ENCODE measurements around the gene NKAIN2.
"Not testable (repeated sequence)": the region's sequence is repeated elsewhere in the genome, so short reads cannot be mapped to it uniquely, and the experiment has no call there.

NKAIN2 gene

DNA sequence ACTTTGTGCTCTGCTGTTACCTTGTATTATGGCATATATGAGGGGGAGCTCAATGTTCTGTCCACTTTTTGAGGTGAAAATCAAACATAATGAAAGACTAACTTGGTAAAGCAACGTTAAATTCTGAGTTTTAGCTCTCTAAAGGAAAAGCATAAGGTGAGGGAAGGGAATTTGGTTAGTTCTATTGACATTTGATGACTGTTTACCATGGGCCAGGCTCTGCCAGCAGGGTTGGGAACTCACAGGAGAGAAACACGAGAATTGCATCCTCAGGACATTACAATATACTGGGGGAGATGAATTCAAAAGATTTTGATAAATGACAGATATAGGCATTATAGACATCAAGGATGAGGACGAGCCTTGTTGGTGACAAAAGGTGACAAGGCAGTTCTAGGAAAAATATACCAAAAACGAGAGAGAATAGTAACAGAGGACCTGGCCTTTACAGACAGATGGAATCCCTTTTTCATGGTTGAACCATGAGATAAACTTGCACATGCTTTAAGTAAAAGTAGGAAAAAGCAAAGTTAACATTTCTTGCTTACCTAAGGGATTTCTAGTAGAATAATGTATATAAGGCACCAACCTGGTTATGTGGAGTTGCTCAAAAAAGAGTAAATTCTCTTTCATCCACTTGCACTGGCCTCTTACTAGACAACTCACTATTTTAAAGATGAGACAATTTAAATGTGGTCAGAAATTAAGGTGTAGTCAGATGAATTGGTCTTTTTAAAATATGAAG lies 191.4 kb downstream of the NKAIN2 start:
- no peaks in the 10 kb centered on the region; a peak in 1 of 20 replicates for H3K4me1 ChIP-seq
- TF ChIP-seq Cebpa-rat (IDR thresholded peaks at IDR 0.05): no peak
- H3K36me3 ChIP-seq: no peaks in the 10 kb centered on the region
- no peaks in the 10 kb centered on the region for H4K20me1 ChIP-seq
- no peak overlapping the region for H3K9ac ChIP-seq
- H3K27me3 ChIP-seq: no peaks in the 10 kb centered on the region
- H3K9me3 ChIP-seq (replicated peaks in 1 of 11): no peaks in the 10 kb centered on the region
- H3K4me3 ChIP-seq: no peak overlapping the region
- H3K4me2 ChIP-seq: no peak overlapping the region
- no peak overlapping the region for H3K27ac ChIP-seq

DNA sequence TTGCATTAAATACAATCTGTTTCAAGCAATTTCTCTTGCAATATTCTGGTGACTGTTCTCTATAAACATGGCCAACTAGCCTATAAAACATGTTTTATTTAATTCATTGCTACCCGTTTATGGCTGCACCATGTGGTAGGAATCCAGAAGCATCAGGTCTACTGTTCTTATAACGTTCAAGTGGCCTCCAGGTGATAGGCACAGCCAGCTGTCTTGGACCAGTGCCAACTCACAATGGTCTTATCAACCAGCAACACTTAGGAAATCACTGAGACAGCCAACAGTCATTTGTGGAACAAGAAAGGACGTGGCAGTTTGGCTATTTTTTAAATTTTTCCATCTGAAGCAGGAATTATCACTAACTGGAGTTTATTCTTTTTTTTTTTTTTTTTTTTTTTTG lies 193.6 kb downstream of the NKAIN2 start:
- TF ChIP-seq Cebpa-rat (IDR thresholded peaks at IDR 0.05): no peak
- Histone ChIP-seq H4K20me1 (no peaks in the 10 kb centered on the region), H3K4me1 (no peaks in the 10 kb centered on the region), H3K27ac (no peak overlapping the region), H3K9me3 (replicated peaks in 1 of 11) (no peaks in the 10 kb centered on the region), H3K4me3 (no peak overlapping the region), H3K27me3 (no peaks in the 10 kb centered on the region), H3K4me2 (no peak overlapping the region), H3K9ac (no peak overlapping the region), H3K36me3 (no peaks in the 10 kb centered on the region)

DNA sequence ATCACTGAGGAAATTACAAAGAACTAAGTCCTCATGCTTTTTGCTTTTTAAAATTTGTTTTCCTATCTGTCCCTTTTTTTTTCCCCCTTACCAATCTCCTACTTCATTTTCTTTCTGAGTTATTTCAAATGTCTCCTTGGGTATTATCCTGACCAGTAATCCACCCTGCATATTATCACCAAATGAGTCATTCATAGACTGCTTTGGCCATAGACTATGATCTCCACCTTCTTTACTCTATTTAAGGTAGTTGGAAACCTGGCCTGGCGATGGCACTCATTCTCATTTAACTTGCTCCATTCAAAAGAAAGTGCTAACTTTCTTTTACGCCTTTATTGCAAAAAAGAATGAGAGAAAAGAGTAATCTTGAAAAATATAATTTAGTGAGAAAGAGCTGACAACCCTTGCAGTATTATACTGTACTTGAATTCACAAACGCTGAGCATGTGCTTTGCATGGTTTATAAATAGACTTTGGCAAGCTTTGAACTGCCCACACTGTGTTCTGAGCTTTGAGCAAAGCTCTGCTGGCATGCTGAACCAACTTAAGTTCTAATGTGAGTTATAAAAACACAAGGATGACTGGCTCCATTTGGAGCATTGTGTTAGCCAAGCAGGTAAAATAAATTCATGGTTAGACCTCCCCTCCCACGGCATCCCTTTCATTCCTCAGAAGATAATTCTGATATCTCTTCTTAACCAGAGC lies 198.9 kb downstream of the NKAIN2 start:
- no peaks in the 10 kb centered on the region for H3K9me3 ChIP-seq (replicated peaks in 1 of 11)
- H3K4me1 ChIP-seq: peaks cover 0 to 12% (median 0%) of the 10 kb centered on the region in 10 experiments; a peak in 5 of 20 replicates
- no peak overlapping the region for H3K27ac ChIP-seq
- no peaks in the 10 kb centered on the region for H3K36me3 ChIP-seq
- H3K4me3 ChIP-seq: no peak overlapping the region
- no peak for TF ChIP-seq Cebpa-rat (IDR thresholded peaks at IDR 0.05)
- H3K27me3 ChIP-seq: no peaks in the 10 kb centered on the region
- H3K9ac ChIP-seq: no peak overlapping the region
- H4K20me1 ChIP-seq: no peaks in the 10 kb centered on the region
- no peak overlapping the region for H3K4me2 ChIP-seq

DNA sequence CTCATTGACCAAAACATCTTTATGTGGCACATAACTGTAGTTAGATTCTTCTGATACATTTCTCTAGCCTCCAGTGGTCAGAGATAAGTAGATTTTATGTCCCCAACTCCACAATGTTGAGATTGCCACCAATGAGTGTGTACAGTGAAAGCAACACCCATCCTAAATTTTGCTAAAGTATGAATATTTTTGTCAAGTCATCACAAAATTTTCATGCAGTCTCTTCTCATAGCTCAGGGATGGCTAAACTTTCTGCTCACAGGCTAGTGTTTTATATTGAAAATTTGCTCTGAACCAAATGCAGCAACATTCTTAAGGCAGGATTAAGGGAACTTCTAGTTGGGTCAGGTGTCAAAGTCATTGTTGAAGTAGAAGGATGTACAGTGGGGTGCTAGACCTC lies 203.6 kb downstream of the NKAIN2 start:
- Histone ChIP-seq H3K4me1 (peaks cover 0 to 12% (median 0%) of the 10 kb centered on the region in 10 experiments; a peak in 5 of 20 replicates), H3K4me2 (no peak overlapping the region), H3K27me3 (no peaks in the 10 kb centered on the region), H3K36me3 (no peaks in the 10 kb centered on the region), H3K9ac (no peak overlapping the region), H3K4me3 (no peak overlapping the region), H3K9me3 (replicated peaks in 1 of 11) (no peaks in the 10 kb centered on the region), H3K27ac (no peak overlapping the region), H4K20me1 (no peaks in the 10 kb centered on the region)
- TF ChIP-seq Cebpa-rat (IDR thresholded peaks at IDR 0.05): no peak

DNA sequence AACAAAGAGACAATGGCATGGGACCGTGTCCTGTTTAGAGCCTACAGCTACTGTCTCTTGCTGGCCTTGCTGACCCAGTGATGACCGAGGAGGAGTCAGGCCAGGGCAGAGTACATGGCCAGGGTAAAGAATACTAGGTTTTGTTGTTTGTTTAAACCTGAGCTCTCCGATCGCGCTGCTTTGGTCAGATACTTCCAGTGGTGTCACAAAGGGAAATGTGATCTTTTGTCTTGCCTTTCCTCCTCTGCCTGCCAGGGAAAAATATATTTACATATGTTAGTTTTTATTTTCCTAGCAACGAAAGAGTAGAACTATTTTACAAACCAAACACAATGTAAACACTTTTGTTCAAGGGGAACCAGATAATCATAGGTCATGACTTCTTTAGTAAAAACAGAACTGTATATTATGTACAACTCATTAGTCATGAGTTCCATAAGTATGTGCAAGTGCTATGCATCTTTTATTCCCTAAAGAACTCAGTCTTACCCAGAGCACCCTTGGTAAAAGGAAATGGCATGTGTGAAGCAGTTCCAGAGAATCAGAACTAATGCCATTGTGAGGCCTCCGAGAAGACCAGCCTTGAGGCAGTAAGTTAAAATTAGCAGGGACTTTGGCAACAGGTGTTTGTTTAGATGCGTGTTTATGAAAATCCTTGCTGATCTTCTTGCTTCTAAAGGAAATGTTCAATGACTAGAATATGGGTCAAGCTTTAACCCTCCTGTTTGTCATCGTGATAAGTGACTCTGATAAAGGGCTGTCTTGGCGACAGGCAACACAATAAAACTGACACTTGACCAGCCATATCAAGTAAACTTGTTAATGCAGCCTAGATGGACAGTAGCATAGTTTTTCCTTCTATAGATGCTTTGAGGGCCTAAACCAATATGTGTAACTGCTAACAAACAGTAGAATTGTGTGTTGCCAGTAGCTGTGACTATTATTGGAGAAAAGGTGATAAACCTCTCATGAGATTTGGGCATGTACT lies 204.6 kb downstream of the NKAIN2 start:
- TF ChIP-seq Cebpa-rat (IDR thresholded peaks at IDR 0.05): no peak
- no peaks in the 10 kb centered on the region for H3K9me3 ChIP-seq (replicated peaks in 1 of 11)
- no peak overlapping the region for H3K4me2 ChIP-seq
- H3K4me1 ChIP-seq: peaks cover 0 to 7% (median 0%) of the 10 kb centered on the region in 10 experiments; a peak in 5 of 20 replicates
- no peaks in the 10 kb centered on the region for H3K27me3 ChIP-seq
- no peak overlapping the region for H3K27ac ChIP-seq
- no peaks in the 10 kb centered on the region for H4K20me1 ChIP-seq
- no peaks in the 10 kb centered on the region for H3K36me3 ChIP-seq
- H3K4me3 ChIP-seq: no peak overlapping the region
- no peak overlapping the region for H3K9ac ChIP-seq

DNA sequence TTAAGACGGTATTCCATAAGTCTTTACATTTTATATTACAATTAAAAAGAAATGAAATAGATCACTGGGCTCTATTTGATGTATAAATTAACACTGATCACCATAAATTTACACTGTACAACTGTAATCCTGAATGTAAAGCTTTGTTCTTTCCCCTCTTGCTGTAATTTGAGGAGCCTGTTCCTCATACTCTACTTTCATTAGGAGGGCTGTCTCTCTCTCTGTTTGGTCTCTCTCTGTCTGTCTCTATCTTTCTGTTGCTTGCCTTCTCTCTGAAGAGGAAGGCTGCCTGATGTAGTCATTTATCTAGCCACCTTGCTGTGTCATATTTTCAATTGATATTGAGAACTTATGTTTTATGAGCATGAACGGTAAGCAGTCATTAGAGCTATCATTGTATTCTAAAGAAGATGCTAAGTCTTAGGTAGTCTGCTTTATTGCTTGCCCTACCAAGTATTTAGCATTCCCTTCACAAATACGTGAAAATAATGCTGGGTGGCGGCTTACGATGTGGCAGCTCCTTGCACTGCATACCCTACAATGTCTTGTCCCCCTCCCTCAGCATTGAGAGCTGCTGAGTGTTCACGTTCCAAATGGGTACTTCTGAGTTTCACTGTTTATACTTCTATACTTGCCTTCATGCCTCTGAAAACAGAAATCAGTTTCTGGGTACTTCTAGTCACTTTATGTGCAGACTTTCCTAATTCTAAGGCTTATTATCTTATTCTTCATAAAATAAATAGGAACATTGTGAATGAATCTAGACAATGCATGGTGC lies 205.5 kb downstream of the NKAIN2 start:
- no peaks in the 10 kb centered on the region for H3K9me3 ChIP-seq (replicated peaks in 1 of 11)
- no peak overlapping the region for H3K4me3 ChIP-seq
- no peak overlapping the region for H3K4me2 ChIP-seq
- no peak overlapping the region for H3K27ac ChIP-seq
- H3K9ac ChIP-seq: no peak overlapping the region
- peaks cover 0 to 4% (median 0%) of the 10 kb centered on the region in 10 experiments; a peak in 5 of 20 replicates for H3K4me1 ChIP-seq
- H3K27me3 ChIP-seq: no peaks in the 10 kb centered on the region
- no peaks in the 10 kb centered on the region for H4K20me1 ChIP-seq
- TF ChIP-seq Cebpa-rat (IDR thresholded peaks at IDR 0.05): no peak
- H3K36me3 ChIP-seq: no peaks in the 10 kb centered on the region

DNA sequence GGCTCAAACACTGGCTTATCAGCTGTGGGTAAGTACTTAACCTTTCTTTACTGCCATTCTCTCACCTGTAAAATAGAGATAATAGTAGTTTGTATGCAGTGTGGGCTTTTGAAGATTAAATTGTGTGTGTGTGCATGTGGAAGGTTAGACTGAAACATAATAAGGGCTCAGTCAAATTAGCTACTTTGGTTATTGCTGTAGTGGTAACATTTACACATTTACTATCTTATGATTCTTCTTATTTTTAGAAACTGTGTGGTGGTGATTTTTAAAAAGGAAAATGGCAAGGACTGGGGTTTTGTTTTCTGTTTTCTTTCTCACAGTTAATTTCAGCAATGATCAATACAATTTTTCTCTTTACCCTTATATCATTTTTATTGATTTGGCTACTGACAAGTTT lies 206.9 kb downstream of the NKAIN2 start:
- no peak overlapping the region for H3K4me2 ChIP-seq
- no peaks in the 10 kb centered on the region for H4K20me1 ChIP-seq
- no peak for TF ChIP-seq Cebpa-rat (IDR thresholded peaks at IDR 0.05)
- H3K4me3 ChIP-seq: no peak overlapping the region
- H3K9me3 ChIP-seq (replicated peaks in 1 of 11): no peaks in the 10 kb centered on the region
- H3K27me3 ChIP-seq: no peaks in the 10 kb centered on the region
- no peak overlapping the region for H3K27ac ChIP-seq
- no peaks in the 10 kb centered on the region for H3K4me1 ChIP-seq
- no peaks in the 10 kb centered on the region for H3K36me3 ChIP-seq
- H3K9ac ChIP-seq: no peak overlapping the region

DNA sequence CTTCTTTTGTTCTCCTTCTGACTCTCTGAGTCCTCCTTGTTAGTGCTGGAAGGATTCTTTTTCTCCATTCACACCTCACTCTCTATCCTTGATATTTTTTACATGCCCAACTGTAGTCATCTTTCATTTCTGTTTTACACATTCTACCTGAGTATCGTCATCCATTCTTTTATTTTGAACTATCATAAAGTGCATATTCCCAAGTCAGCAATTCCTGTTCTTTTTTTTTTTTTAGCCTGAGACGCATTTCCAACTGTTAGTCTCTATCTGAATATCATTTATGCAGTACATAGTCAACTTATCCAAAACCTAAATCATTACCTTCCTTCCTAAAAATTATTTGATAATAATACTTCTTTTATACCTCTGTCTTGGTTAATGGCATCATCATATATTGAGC lies 207.5 kb downstream of the NKAIN2 start:
- Histone ChIP-seq H3K9ac (no peak overlapping the region), H3K4me2 (no peak overlapping the region), H3K27me3 (no peaks in the 10 kb centered on the region), H3K4me1 (no peaks in the 10 kb centered on the region), H3K27ac (no peak overlapping the region), H3K4me3 (no peak overlapping the region), H3K9me3 (replicated peaks in 1 of 11) (no peaks in the 10 kb centered on the region), H4K20me1 (no peaks in the 10 kb centered on the region), H3K36me3 (no peaks in the 10 kb centered on the region)
- no peak for TF ChIP-seq Cebpa-rat (IDR thresholded peaks at IDR 0.05)

DNA sequence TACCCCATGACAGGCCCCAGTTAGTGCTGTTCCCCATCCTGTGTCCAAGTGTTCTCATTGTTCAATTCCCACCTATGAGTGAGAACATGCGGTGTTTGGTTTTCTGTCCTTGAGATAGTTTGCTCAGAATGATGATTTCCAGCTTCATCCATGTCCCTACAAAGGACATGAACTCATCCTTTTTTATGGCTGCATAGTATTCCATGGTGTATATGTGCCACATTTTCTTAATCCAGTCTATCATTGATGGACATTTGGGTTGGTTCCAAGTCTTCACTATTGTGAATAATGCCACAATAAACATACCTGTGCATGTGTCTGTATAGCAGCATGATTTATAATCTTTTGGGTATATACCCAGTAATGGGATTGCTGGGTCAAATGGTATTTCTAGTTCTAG lies 218.4 kb downstream of the NKAIN2 start:
- H3K4me2 ChIP-seq, H4K20me1 ChIP-seq, H3K27me3 ChIP-seq, H3K4me3 ChIP-seq, H3K4me1 ChIP-seq, H3K27ac ChIP-seq, H3K36me3 ChIP-seq, H3K9ac ChIP-seq: not testable (repeated sequence)
- peaks cover 9 to 21% (median 15%) of the 10 kb centered on the region in 11 experiments; a peak in 15 of 22 replicates for H3K9me3 ChIP-seq (replicated peaks in 1 of 11)
